Inferior parietal cortex (tissue), 1 donor: Measurements from ENCODE around the gene RTN4.
A peak's percentile ranks its signal among the peaks of the same experiment; 100 is the strongest.

Experiments used
- DNase-seq: peaks from one replicate; pipeline ENCODE4 v3.0.0-alpha.2; 2016; ENCODE audit errors: extremely low spot score

The RTN4 gene

DNA sequence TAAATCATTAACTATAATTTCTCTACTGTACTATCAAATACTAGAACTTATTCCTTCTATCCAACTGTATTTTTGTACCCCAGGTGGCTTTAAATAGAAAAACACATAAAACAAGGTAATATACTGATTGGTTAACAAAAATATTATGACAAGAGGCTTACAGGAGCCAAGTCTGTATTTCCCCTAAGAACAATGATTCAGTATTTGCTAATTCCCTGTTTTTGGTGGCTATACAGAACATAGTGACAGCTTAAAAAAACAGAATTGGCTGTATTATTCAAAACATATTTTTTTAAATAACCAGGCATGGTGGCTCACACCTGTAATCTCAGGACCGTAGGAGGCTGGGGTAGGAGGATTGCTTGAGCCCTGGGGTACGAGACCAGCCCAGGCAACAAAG lies 16.3 kb downstream of the RTN4 start:
- no peak for DNase-seq

DNA sequence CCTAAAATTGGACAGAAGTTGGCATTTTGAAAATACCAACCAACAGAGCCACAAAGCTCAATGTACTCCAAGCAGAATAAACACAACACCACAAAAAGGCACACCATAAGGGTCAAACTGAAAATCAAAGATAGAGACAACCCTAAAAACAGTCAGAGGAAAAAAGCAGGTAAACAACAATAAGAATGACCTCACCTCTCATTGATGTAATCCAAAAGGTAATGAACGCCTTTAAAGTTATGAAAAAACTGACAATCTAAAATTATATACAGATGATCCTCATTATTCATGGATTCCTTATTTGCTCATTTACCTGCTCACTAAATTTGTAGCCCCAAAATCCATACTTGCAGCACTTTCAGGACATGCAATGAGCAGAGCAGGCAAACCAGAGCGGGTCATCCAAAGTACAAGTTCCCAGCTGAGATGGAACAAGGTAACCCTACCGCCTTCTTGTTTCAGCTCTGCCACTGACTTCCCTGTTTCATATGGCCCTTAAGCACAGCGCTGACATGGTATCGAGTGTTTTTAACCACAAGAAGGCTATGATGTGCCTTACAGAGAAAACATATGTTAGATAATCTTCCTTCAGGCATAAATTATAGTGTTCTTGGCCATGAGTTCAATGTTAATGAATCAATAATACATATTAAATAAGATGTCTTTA lies 17.0 kb downstream of the RTN4 start:
- no peak for DNase-seq

DNA sequence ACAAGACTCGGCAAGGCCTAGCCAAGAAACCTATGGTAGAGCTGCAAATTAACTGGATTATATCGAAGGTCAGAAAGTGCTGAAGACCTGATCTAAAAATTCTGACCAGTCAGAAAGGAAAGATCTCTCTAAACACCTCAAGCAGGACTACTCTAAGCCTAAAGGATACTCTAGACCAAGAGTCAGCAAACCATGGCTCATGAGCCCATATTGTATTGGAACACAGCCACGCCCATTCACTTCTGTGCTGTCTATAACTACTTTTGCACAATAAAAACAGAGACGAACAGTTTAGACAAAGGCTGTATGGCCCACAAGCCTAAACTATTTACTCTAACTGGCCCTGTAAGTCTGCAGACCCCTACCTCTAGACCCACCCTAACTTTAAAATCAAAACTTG lies 18.7 kb downstream of the RTN4 start:
- no peak for DNase-seq

DNA sequence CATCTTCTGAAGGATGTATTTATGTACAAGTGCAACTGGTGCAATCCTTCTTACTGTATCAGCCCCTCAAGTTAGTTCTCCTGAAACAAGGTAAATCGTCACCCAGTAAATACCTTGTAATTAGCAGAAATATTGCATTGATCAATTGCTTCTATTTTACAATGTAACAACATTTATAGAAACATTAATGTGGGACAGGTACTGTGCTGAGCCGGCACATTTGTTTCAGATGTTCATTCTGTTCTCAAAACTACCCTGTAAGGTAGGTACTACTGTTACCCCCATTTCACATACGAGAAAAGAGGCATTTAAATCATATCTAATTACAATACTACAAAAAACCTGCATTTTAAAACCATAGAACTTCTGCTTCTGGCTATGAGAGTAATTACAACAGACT lies 19.5 kb downstream of the RTN4 start:
- DNase-seq = no peak

DNA sequence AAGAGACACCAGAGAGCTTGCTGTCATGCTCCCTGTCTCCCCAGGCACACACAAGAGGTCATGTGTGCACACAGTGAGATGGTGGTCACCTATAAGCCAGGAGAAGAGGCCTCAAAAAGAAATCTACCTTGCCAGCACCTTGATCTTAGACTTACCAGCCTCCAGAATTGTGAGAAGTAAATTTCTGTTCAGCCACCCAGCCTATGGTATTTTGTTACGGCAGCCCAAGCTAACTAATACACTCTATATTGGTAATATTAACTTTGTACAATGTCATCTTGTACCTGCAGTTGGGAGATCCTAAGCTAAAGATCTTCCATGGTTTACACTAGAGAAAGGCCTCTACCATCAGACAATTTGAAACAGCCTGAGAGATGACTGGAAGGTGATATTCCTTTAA lies 21.2 kb downstream of the RTN4 start:
- no peak for DNase-seq

DNA sequence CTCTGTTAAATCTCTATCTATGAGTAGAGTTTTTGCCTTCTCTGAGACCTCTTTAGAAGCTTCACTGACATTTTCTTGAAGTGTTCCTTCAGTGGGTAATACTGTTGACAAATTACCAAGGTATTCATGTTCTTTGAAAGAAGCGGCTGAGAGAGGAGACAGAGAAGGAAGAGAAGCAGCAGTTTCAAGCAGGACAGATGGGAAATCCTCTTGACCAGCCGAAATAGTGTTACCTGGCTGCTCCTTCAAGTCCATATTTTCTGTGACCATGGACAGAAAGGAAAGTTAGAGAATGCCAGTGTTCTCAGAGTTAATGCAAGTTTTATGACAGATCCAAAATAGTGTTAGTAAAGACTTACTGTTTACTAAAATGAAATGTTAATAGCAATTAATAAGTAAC lies 23.0 kb downstream of the RTN4 start:
- DNase-seq = no peak

DNA sequence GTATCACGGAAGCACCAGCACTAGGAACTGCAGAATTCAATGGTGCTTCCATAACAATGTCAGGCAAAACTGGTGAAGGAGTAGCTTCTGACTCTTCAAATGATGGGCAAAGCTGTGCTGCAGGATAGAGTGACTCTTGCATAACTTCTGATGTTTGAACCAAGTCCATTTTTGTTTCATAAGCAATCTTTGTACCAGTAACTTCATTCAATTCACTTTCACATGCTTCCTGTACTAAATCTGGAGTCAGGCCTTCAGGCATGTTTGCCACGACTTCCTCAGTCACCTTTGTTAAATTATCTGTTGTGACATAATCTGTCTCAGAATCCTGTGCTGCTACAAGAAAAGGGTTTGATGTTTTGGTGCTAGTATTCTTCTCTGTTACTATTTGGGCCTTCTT lies 24.0 kb downstream of the RTN4 start:
- no peak for DNase-seq

DNA sequence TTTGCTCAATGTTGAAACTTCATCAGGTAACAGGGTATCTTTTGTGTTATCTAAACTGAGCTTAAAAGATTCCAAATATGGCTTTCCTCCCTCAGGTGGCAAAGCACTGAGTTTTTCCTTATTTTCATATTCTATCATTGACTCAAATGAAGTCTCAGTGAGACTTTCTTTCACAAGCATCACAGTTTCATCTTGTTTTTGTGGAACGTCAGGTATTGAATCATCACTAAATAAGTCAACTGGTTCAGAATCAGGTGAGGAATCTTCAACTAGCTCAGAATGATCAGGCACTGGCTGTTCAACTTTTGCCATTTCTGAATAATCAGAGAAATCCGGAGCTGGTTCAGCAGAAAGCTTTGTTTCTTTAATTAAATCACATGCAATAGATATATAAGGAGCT lies 24.6 kb downstream of the RTN4 start:
- DNase-seq = no peak

DNA sequence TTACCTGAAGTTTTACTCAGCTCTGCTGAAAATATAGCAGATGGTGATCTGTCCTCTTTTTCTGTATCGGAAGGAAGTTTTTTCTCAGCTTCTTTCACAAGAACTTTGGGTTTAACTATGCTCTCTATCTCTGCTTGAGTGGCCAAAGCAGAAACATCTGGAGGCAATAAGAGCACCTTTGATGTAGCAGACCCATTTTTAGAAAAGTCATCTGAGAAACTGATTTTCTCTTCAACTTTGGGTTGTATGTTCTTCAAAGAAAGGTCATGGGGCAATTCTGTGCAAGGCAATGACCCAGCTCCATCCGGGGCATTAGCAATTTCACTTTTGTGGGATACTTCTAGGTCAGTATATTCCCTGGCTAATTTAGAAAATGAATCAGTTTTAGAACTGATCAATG lies 25.2 kb downstream of the RTN4 start:
- DNase-seq = no peak

DNA sequence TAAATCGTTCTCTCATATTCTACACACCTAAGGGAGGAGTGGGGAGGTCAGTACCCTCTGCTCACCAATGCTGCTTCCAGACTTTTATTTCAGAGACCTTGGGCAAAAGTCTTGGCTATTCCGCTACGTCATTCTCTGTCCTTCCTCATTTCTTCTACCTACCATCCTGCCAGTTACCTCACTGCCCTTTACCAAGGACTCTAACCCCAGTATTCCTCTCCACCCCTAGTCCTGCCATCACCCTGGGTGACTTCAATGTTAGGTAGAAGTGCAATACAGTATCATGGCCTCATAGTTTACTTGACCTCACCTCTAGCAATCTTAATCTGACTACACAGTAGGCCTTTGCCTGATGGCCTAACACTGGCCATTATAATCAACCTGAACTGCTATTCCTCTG lies 27.8 kb downstream of the RTN4 start:
- DNase-seq = no peak

DNA sequence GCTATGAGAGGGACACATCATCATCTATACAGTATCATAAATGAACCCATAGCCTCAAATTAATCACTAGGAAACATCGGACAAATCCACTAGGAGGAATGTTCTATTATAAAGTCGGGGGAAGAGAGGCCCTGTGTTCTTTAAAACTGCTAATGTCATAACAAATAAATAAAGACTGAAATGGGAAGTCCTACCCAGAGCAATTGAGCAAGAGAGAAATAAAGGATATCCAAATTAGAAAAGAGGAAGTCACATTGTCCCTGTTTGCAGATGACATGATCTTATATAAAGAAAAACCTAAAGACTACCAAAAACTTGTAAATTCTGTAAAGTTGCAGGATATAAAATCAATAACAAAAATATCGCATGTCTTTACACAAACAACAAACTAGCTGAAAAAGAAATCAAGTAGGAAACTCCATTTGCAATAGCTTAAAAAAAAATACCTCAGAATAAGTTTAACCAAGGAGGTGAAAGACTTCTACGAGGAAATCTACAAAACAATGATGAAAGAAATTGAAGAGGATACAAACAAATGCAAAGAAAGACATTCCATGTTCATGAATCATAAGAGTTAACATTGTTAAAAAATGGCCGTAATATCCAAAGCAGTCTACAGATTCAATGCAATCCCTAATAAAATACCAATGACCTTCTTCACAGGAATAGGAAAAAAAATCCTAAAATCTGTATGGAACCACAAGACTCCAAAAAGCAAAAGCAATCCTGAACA lies 30.6 kb downstream of the RTN4 start:
- no peak for DNase-seq

DNA sequence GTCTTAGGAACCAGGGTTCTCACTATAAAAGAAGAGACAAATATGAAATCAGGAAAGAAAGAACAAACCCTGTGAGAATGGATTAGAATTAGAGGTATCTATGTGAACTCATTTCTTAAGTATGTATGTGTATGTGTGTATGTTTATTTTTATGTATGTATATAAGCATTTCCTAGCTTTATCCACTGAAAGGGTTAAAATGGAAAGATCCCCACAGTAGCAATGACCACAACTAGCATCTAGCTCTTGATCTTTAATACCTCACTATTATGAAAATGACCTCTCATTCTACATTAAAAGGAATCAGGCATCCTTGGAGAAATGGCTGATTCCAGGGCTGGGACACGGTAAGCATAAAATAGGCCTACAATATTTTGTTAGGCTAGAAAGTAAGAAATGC lies 31.6 kb downstream of the RTN4 start:
- DNase-seq = no peak

DNA sequence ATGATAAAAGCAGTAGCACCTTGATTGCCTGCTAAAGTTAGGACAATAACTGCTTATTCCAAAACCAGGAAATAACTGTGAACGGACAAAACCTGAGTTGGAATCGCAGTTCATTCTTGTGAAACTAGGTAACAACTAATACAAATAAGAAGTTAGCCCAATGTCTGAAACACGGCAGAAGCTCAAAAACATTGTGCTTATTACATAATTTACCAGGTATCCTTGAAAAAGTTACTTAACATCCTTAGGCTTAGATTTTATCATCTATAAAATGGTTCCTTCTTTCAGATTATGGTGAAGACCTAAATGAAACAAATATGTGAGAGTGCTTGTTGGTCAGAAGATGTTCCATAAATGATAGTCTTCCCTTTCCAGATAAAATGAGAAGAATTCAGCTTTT lies 32.4 kb downstream of the RTN4 start:
- no peak for DNase-seq

DNA sequence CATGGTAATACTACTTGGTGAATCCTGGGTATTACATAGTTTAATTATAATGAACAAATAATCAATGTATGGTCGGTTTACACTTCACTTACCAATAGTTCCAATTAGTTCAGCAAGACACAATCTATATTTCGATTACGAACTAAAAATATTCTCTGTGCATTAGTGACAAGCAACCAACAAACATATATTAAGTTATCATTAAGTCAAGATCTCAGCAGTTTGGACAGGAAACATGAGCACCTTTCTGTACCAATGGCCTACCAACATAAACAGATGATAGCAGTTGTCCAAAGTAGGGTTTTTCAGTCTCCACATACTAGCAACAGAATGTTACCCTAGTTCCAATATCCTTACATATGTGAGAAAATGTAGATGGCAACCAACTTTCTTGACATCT lies 32.8 kb downstream of the RTN4 start:
- DNase-seq = no peak

DNA sequence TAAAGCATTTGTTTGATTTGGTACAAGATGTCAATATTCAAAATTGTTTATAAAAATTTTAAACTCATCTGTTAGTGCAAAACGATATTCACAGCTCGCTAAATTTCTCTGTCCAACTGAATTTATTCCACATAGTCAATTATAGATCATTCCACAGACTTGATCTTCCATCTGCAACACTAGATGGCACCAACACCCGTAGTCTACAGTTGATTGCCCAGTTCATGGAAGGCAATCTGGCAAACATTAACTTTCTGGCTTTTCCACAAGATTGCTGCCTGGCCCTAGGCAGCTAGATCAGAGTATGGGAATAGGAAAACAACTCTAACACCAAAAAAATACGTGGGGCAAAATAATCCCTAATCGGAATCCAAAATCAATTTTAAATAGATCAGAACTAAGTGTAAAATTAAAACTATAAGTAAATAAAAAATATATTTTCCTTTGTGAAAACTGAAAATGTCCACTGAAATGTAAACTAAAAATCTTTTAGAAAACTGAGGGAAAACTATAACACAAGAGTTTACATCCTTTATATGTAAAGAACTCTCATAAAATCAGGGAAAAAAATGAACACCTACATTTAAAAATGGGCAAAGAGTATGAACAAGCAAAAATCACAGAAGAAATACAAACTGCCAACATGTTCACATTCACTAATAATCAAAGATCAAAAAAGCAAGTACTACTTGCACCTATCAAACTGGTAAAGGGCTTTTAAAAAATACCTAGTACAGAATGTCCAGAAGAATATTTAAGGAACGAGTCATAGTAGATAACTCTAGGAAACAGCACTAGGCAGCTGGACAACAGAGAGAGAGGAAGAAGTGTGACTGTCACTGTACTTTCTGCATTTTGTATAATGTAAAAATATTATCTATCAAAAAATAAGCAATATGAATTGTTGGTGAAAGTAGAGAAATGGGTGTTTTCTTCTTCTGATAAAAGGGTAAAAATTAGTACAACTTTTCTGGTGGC lies 35.0 kb downstream of the RTN4 start:
- peak; percentile 77 for DNase-seq

DNA sequence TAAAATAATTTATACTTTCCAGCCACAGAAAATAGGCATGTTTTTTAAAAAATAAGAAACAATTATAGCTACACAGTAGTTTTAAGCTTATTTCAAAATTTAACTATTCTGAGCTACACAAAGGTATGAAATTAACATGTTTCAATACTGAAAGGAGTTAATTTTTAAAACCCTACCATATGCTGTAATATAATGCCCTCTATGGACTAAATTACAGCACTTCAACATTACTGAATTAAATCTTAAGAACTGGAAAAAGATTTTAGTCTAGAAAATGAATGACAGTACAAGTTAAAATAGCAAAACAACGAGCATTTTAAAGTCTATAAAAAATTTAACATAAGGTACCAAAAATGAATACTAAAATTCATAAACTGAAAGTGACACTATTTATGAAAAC lies 36.3 kb downstream of the RTN4 start:
- peak; percentile 23 for DNase-seq

DNA sequence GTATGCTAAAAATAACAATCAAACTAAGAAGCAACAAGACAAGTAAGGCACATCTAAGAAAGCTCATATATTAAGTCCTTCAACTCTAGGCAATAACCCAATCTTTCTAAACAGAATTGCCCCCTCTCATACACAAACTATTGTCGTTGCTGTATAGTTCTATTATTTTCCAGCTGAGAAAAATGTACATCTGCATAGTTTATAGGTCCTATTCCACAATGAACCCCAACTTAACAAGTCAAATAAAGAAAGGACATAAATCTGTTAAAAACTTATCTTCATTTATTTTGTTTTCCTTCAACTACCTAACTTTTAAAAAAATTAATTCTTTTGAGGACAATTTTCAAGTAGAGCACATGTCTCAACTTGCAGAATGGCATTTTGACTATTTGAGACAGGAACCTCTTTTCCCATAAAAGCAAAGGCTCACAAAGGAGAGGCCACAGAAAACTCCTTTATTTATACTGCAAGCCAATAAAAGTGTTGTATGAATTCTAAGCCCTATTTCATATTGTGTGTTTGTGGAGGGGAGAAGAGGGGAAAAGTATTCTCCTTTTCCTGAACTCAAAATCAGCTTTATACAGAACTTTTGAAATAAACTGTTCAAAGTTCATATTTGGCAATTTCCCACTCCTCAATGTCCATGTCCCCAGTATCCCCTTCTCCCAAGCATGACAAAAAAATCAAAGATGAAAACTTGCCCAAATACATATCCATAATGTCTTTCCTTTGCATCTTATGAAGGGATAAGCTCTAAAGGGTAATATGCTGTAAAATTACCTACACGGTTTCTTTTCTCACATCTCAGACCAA lies 37.4 kb downstream of the RTN4 start:
- DNase-seq = peak; percentile 20

DNA sequence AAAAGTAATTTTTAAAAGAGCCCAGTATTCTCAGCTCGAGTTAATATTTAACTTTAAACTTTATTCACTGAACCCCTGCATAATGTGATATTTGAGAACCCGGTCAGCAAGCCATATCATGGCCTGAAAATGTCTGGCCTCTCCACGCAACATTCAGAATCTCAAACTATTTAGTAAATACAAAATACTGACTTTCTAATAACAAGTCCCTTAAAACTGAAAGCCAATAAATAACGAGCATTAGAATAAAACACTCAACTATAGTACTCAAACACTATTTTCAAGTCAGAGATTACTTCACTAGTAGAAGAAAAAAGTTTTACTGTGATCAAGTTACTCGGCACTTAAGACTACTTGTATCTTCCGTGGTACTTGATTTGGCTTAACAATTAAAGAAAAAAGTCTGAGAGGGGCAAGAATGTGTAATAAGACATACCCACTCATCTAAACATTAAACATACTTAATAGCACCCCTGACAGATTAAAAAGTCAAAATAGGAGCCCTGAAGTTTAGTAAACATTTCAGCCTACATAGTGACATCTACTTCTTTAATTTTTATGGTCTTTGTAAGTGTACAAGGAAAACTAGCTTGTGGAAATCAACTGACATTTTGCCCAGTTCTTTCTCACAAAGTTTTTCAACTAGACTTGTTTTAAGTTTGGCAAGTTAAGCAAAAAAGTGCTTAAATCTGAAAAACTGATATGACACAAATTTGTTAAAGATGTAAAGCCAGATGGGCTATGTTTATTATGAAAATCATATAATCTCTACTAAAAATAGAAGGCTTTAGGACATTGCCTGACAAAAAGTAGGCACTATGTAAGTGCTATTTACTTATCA lies 38.2 kb downstream of the RTN4 start:
- DNase-seq = peak; percentile 26

DNA sequence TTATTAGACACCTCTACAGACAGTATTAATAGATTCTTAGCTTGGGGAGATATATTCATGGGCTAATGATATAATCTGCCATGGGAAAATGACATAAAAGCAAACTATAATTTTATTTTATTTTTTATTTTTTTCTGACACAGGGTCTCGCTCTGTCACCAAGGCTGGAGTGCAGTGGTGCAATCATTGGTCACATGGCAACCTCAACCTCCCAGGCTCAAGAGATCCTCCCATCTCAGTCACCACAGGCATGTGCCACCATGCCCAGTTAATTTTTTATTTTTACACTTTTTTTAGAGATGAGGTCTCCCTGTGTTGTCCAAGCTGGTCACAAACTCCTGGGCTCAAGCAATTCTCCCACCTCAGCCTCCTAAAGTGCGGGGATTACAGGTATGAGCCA lies 39.3 kb downstream of the RTN4 start:
- no peak for DNase-seq

DNA sequence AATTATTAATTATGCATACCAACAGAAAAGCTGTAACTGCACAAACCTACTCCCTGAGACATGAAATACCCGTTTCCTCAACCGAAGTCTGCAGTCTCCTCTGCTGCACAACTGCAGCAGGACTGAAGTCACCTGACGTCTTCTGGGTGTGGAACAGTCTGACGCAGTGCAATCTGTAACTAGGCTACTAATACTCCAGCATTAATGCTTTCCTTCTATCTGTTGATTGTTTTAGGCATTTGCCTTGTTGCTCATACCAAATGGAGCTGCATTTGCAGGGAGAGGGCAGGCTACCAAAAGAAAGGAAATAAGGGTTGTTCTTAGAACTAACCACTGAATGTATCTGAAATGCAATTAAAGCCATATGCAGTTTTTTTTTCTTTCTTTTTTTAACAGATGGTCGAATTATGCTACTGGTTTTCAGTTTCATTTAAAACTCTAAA lies 40.1 kb downstream of the RTN4 start:
- peak; percentile 77 for DNase-seq
